Pancreas (tissue), 10 donors: ENCODE data around the gene TFPI. TPM values are rescaled to one million over a fixed set of nuclear protein-coding genes. Genes with fewer than 3 reads are reported as not detected.
"Not testable (repeated sequence)": the region's sequence is repeated elsewhere in the genome, so short reads cannot be mapped to it uniquely, and the experiment has no call there.

Source experiments
- ATAC-seq, 4 donors: fragments of 200-7000 bp; cut with Tn5 transposase; one replicate each; pipeline versions ENCODE4 v1.8.0 to v1.9.1; 2020; ENCODE audit warnings: mild to moderate bottlenecking in 4 of 4, moderate library complexity in 4 of 4
- DNase-seq, 6 donors: peaks; one replicate each; pipeline ENCODE4 v3.0.0-alpha.2; 2020
- FAIRE-seq: peaks from 2 replicates; lab custom pipeline; 2012; peaks lifted over from hg19 to GRCh38; lab: Jason Lieb, UNC
- H3K27ac ChIP-seq, 4 donors: fragments of 200-600 bp; sonication (generic); 1 replicate in 3 of 4; 2 replicates in 1 of 4; pipeline versions ENCODE4 v1.5.0 to v1.8.0; 2020
- H3K27me3 ChIP-seq, 4 donors: fragments of 200-600 bp; one replicate each; pipeline ENCODE4 v1.8.0; 2021
- H3K36me3 ChIP-seq, 3 donors: fragments of 200-600 bp; sonication (generic) in 1 of 3; one replicate each; pipeline versions ENCODE4 v1.5.0 to v1.8.0; 2020 to 2021
- H3K4me1 ChIP-seq, 3 donors: fragments of 200-600 bp; one replicate each; pipeline ENCODE4 v1.8.0; 2021
- H3K4me3 ChIP-seq, 4 donors: fragments of 200-600 bp; sonication (generic) in 2 of 4; one replicate each; pipeline versions ENCODE4 v1.5.0 to v1.8.0; 2020 to 2021
- H3K9me3 ChIP-seq, 4 donors: fragments of 200-600 bp; one replicate each; pipeline ENCODE4 v1.8.0; 2021
- WGBS, 2 donors: extraction: QIAGEN DNeasy Blood & Tissue Kit; methylation state at CpG; one replicate each; pipeline ENCODE4 v1.1.7; 2013; 5-methylcytosine and 5-hydroxymethylcytosine counted together
- intact Hi-C, 3 donors: fragments of 100-400 bp; cut with DNase I; formaldehyde crosslinking; loops; one replicate each; pipeline versions ENCODE4 v1.11.1 to v1.14.2; 2022
- polyA plus RNA-seq, 2 donors: library from polyadenylated mRNA; stranded (reverse); fragments of 200-250 nt; gene quantifications; one replicate each; pipeline ENCODE4 v1.2.3, GENCODE V29; 2013
- total RNA-seq, 6 donors: library from RNA; stranded (reverse); fragmentation: NEBNext Ultra II Directional in 4 of 6; extraction: Animal tissue kit (Norgen Biotek cat#: 25700) in 4 of 6; gene quantifications; one replicate each; pipeline versions ENCODE4 v1.2.1 to v1.2.4, GENCODE V29; 2021 to 2023
- TF ChIP-seq, protein P1 (sequence below), 4 donors: fragments of 200-600 bp; sonication (generic) in 3 of 4; IDR thresholded peaks; one replicate each; pipeline versions ENCODE4 v1.5.0 to v1.8.0; 2021; ENCODE audit warnings: antibody characterized with exemption in 4 of 4
- donor health status: healthy with polysubstance abuse.
- donor health status: DM: no; HTN: no; CAD: no; lungs with moderate emphysema.
- donor health status: DM: no; HTN: no; CAD: no.
- donor health status: control.
- donor health status: control.
- donor health status: Bipolar disorder and iron deficiency.
- donor health status: DM: yes; HTN: yes; CAD: no.
- donor health status: DM: no; HTN: no; CAD: no.
- donor health status: DM: no; HTN: no; CAD: no.
- donor health status: DM: yes; HTN: yes; CAD: no.

TFPI gene
- total and polyA plus RNA-seq, 8 donors = 7.9 to 25.8 (median 18.3) TPM

DNA sequence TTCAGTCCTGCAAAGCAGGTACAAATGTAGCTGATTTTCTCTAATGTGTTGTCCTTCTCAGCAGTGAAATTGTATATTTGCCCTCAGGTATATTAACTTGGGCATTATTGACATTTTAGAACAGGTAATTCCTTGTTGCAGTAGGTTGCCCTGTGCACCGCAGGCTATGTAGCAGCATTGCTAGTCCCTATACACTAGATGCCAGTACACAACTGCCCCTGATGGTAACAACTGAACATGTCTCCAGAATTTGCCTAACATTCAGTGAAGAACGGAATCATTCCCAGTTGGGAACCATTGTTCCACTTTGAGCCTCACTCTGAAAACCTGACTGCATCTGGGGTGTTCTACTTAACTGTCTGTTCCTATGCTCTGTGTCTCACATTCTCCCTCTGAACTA is 23.1 kb upstream of the TFPI start:
- no peaks in the 10 kb centered on the region for H3K27me3 ChIP-seq
- H3K4me1 ChIP-seq = peaks cover 3 to 7% (median 5%) of the 10 kb centered on the region in 3 donors
- DNase-seq (no peak), ATAC-seq (no peak), FAIRE-seq (no peak)
- H3K4me3 ChIP-seq = no peak overlapping the region
- 82% methylated on average over 2 of the region's 2 CpGs for WGBS, 2 donors
- TF ChIP-seq, protein P1, sequence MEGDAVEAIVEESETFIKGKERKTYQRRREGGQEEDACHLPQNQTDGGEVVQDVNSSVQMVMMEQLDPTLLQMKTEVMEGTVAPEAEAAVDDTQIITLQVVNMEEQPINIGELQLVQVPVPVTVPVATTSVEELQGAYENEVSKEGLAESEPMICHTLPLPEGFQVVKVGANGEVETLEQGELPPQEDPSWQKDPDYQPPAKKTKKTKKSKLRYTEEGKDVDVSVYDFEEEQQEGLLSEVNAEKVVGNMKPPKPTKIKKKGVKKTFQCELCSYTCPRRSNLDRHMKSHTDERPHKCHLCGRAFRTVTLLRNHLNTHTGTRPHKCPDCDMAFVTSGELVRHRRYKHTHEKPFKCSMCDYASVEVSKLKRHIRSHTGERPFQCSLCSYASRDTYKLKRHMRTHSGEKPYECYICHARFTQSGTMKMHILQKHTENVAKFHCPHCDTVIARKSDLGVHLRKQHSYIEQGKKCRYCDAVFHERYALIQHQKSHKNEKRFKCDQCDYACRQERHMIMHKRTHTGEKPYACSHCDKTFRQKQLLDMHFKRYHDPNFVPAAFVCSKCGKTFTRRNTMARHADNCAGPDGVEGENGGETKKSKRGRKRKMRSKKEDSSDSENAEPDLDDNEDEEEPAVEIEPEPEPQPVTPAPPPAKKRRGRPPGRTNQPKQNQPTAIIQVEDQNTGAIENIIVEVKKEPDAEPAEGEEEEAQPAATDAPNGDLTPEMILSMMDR (IDR thresholded peaks at IDR 0.05) = no peak
- H3K9me3 ChIP-seq = no peaks in the 10 kb centered on the region
- no peak overlapping the region for H3K27ac ChIP-seq
- no peaks in the 10 kb centered on the region for H3K36me3 ChIP-seq
- intact Hi-C loops = loop anchor here (5.0 to 10.0 kb wide), 2 partner anchors 70 to 73 kb away; no protein-coding TSS in a partner anchor

DNA sequence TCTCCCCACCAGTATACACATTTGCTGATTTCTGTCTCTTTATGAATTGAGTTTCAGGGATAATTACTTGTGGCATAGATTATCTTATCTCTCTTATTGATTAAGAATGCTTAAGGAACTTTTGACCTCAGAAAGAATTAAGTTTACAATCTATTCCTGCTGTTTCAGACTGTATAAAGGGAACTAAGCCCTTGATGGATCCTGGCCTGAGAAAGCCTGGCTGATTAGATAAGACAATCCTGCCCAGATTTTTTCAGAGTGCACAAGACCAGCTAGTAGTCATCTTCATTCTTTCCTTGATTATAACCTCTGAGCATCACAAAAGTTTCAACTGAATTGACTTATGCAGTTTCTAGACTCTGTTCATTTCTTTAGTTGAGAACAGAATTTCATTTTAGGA is 22.7 kb upstream of the TFPI start:
- no peak overlapping the region for H3K27ac ChIP-seq
- DNase-seq = no peak
- TF ChIP-seq, protein P1 (IDR thresholded peaks at IDR 0.05) = no peak
- no peaks in the 10 kb centered on the region for H3K9me3 ChIP-seq
- no peak for FAIRE-seq
- no peak for ATAC-seq
- no peaks in the 10 kb centered on the region for H3K36me3 ChIP-seq
- no peaks in the 10 kb centered on the region for H3K27me3 ChIP-seq
- no peak overlapping the region for H3K4me3 ChIP-seq
- intact Hi-C loops = loop anchor here (5.0 to 10.0 kb wide), 2 partner anchors 70 to 72 kb away; no protein-coding TSS in a partner anchor
- peaks cover 3 to 7% (median 5%) of the 10 kb centered on the region in 3 donors for H3K4me1 ChIP-seq

DNA sequence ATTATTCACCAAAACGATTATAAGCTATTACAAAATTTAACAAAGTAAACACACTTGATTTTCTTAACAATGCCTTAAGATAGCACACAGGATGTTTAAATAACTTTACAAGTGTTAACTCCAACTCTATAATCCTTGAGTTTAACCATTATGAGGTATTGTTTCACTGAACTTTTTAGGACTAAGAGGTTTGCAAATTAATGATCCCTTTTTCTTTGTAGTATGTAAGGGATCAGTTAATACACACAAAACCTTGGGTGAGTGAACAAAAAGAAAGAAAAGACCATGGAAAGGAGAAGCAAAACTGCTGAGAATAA is 21.5 kb upstream of the TFPI start:
- H3K4me3 ChIP-seq = no peak overlapping the region
- H3K9me3 ChIP-seq = no peaks in the 10 kb centered on the region
- no peak overlapping the region for H3K27ac ChIP-seq
- H3K27me3 ChIP-seq = no peaks in the 10 kb centered on the region
- DNase-seq = no peak
- FAIRE-seq = peak; percentile 13
- intact Hi-C loops = loop anchor here (5.0 to 10.0 kb wide), 2 partner anchors 68 to 71 kb away; no protein-coding TSS in a partner anchor
- WGBS, 2 donors = 4% methylated on average over 1 of the region's 1 CpG
- ATAC-seq = no peak
- H3K36me3 ChIP-seq = no peaks in the 10 kb centered on the region
- H3K4me1 ChIP-seq = no peaks in the 10 kb centered on the region
- TF ChIP-seq, protein P1 (IDR thresholded peaks at IDR 0.05) = no peak

DNA sequence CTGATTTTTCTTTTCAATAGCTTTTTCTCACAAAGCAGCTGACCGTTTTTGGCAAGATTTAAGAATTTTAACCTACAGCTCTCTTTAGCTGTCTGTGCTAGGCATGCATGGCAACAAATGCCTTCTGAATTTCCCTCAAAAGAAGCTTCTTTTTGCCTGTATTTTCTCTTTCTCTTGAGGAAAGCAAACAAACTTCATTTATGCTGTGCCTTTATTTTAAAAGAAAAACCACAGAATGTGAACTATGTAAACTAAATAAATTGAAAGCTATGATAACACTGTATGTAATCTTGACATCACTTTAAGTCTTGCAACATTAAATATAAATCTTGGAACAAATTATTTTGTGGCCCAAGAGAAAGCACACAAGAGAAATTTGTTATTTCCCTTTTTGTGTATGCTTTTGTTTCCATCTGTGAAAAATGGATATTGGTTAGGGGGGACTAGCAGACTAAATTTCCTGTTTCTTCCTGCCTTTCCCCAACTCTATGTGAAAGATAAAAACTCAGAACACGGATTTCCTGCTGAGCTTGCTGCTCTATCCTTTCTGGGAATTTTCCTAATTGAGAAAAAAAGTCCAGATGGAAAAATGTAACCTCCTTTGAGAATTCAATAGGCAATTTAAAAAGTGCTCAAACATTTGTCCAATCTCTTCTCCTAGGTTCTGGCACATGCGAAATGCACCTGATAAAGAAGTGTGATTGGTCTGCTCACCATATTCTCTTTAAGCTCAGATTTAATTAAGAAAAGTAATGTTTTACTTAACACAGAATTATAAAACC is 20.9 kb upstream of the TFPI start:
- no peak for DNase-seq
- H3K9me3 ChIP-seq = no peaks in the 10 kb centered on the region
- FAIRE-seq = peak; percentile 60
- H3K27me3 ChIP-seq = no peaks in the 10 kb centered on the region
- H3K36me3 ChIP-seq = no peaks in the 10 kb centered on the region
- ATAC-seq = no peak
- 35 to 41% methylated on average over 3 of the region's 3 CpGs for WGBS, 2 donors
- H3K4me1 ChIP-seq = no peaks in the 10 kb centered on the region
- TF ChIP-seq, protein P1 (IDR thresholded peaks at IDR 0.05) = no peak
- intact Hi-C loops = loop anchor here (5.0 to 10.0 kb wide), 2 partner anchors 68 to 70 kb away; no protein-coding TSS in a partner anchor
- H3K27ac ChIP-seq = no peak overlapping the region
- H3K4me3 ChIP-seq = no peak overlapping the region

DNA sequence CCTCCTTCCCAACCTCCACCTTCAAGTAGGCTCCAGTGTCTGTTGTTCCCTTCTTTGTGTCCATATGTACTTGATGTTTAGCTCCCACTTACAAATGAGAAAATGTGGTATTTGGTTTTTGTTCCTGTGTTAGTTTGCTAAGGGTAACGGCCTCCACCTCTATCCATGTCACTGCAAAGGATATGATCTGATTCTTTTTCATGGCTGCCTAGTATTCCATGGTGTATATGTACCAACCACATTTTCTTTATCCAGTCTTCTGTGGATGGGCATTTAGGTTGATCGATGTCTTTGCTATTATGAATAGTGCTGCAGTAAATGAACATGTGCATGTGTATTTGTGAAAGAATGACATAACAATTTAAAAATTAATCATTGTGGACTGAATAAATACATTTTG is 19.5 kb upstream of the TFPI start:
- DNase-seq = no peak
- Histone ChIP-seq H3K36me3 (no peaks in the 10 kb centered on the region), H3K4me1 (no peaks in the 10 kb centered on the region), H3K27me3 (no peaks in the 10 kb centered on the region), H3K9me3 (no peaks in the 10 kb centered on the region), H3K4me3 (no peak overlapping the region), H3K27ac (no peak overlapping the region)
- TF ChIP-seq, protein P1 (IDR thresholded peaks at IDR 0.05) = no peak
- WGBS, 2 donors = 90 to 94% methylated on average over 2 of the region's 2 CpGs
- no peak for FAIRE-seq
- no peak for ATAC-seq
- intact Hi-C loops = loop anchor here in 2 of 3 donors (10.0 kb wide), 1 partner anchor 69 kb away; no protein-coding TSS in a partner anchor

DNA sequence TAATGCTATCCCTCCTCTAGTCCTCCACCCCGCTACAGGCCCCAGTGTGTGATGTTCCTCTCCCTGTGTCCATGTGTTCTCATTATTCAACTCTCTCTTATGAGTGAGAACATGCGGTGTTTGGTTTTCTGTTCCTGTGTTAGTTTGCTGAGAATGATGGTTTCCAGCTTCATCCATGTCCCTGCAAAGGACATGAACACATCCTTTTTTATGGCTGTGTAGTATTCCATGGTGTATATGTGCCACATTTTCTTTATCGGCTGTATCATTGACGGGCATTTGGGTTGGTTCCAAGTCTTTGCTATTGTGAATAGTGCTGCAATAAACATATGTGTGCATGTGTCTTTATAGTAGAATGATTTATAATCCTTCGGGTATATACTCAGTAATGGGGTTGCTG is 17.8 kb upstream of the TFPI start:
- intact Hi-C loops = loop anchor here in 2 of 3 donors (10.0 kb wide), 1 partner anchor 67 kb away; no protein-coding TSS in a partner anchor
- 91 to 93% methylated on average over 5 of the region's 5 CpGs for WGBS, 2 donors
- H3K27me3 ChIP-seq, ATAC-seq, H3K27ac ChIP-seq, FAIRE-seq, H3K9me3 ChIP-seq, H3K4me3 ChIP-seq, DNase-seq, H3K4me1 ChIP-seq, H3K36me3 ChIP-seq: not testable (repeated sequence)
